NCI-H2107 (cell line): Measurements from ENCODE around the gene IQSEC3.
"Not testable (repeated sequence)": the region's sequence is repeated elsewhere in the genome, so short reads cannot be mapped to it uniquely, and the experiment has no call there.

Source experiments
- DNase-seq: peaks from one replicate; lab custom pipeline; 2025; lab: John Stamatoyannopoulos, UW

IQSEC3 gene

GRCh38 chr12:66428-66781, at the start of gene IQSEC3:
IQSEC3 (plus strand) TSS chr12:66767; CDS start chr12:66883, 116 bp downstream.
- DNase-seq: not testable (repeated sequence)

GRCh38 chr12:17370-18340, 48.9 kb upstream of the IQSEC3 start:
- DNase-seq: not testable (repeated sequence)

- DNase-seq: not testable (repeated sequence)
Measured at GRCh38 chr12:18821-19567, 47.6 kb upstream of the IQSEC3 start.

- not testable (repeated sequence) for DNase-seq
Measured at GRCh38 chr12:19906-20305, 46.7 kb upstream of the IQSEC3 start.

GRCh38 chr12:20757-21156, 45.8 kb upstream of the IQSEC3 start:
- no peak for DNase-seq

GRCh38 chr12:21301-22189, 45.0 kb upstream of the IQSEC3 start:
- DNase-seq: no peak

GRCh38 chr12:22190-22529, 44.4 kb upstream of the IQSEC3 start:
- DNase-seq: no peak

GRCh38 chr12:22530-23201, 43.9 kb upstream of the IQSEC3 start:
- DNase-seq: no peak

GRCh38 chr12:27904-28303, 38.7 kb upstream of the IQSEC3 start:
- DNase-seq: not testable (repeated sequence)

GRCh38 chr12:38775-39174, 27.8 kb upstream of the IQSEC3 start:
- not testable (repeated sequence) for DNase-seq

- DNase-seq: not testable (repeated sequence)
Measured at GRCh38 chr12:39555-40265, 26.9 kb upstream of the IQSEC3 start.

- not testable (repeated sequence) for DNase-seq
Measured at GRCh38 chr12:44352-44751, 22.2 kb upstream of the IQSEC3 start.

- DNase-seq: not testable (repeated sequence)
Measured at GRCh38 chr12:45235-45990, 21.2 kb upstream of the IQSEC3 start.

GRCh38 chr12:45991-46358, 20.6 kb upstream of the IQSEC3 start:
- DNase-seq: not testable (repeated sequence)

GRCh38 chr12:46542-46941, 20.0 kb upstream of the IQSEC3 start:
- DNase-seq: not testable (repeated sequence)

GRCh38 chr12:47699-48226, 18.8 kb upstream of the IQSEC3 start:
- not testable (repeated sequence) for DNase-seq

GRCh38 chr12:49149-49548, 17.4 kb upstream of the IQSEC3 start:
- not testable (repeated sequence) for DNase-seq

GRCh38 chr12:51087-51486, 15.5 kb upstream of the IQSEC3 start:
- DNase-seq: not testable (repeated sequence)

- not testable (repeated sequence) for DNase-seq
Measured at GRCh38 chr12:51962-52361, 14.6 kb upstream of the IQSEC3 start.
